IPS DF 4.7 (cell line): Measurements from ENCODE around the gene KPNA5.

Experiments used
- DNase-seq: peaks from one replicate; pipeline ENCODE4 v3.0.0-alpha.2; 2013; ENCODE audit warnings: low spot score; ENCODE audit errors: extremely low read depth

KPNA5 gene

DNA sequence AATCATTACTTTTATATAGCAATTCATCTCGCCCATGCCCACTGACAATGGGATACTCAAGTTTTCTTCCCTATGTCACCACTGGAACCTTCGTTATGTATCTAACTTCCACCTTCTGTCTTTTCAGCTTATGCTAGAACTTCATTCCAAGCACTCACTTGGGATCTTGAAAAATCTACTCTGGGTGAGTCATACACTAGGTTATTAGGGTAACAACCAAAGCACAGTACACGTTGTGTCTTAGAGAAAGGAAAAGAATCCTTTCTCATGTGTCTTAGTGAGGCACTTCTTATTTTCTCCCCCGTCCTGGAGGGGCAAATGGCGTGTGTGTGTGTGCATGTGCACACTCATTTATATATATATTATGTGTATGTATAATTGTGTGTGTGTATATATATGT is 102.8 kb downstream of the KPNA5 start:
- no peak for DNase-seq
